ENCODE measurements around the gene CYTIP.

GRCh38 chr2:157489983-157490382 is 46.1 kb upstream of the CYTIP start:
- TF ChIP-seq, protein P1, sequence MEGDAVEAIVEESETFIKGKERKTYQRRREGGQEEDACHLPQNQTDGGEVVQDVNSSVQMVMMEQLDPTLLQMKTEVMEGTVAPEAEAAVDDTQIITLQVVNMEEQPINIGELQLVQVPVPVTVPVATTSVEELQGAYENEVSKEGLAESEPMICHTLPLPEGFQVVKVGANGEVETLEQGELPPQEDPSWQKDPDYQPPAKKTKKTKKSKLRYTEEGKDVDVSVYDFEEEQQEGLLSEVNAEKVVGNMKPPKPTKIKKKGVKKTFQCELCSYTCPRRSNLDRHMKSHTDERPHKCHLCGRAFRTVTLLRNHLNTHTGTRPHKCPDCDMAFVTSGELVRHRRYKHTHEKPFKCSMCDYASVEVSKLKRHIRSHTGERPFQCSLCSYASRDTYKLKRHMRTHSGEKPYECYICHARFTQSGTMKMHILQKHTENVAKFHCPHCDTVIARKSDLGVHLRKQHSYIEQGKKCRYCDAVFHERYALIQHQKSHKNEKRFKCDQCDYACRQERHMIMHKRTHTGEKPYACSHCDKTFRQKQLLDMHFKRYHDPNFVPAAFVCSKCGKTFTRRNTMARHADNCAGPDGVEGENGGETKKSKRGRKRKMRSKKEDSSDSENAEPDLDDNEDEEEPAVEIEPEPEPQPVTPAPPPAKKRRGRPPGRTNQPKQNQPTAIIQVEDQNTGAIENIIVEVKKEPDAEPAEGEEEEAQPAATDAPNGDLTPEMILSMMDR (IDR thresholded peaks at IDR 0.05; ENCODE audit: insufficient read depth, low read length, poor library complexity, severe bottlenecking), result no peak
- TF ChIP-seq EZH2phosphoT487 (conservative IDR thresholded peaks at IDR 0.05; ENCODE audit: low read length), result no peak
